Choroid plexus epithelial cell (primary cell): ENCODE data around the gene CFAP97.

Experiments used
- DNase-seq: peaks from one replicate; pipeline ENCODE4 v3.0.0-alpha.2; 2010; ENCODE audit warnings: low read depth
- H3K4me3 ChIP-seq: 2 replicates; pipeline ENCODE4 v1.5.1; 2011; ENCODE audit warnings: low read depth, mild to moderate bottlenecking, control low read depth, low read length, moderate library complexity
- TF ChIP-seq, protein P1 (sequence below): conservative IDR thresholded peaks from 2 replicates; pipeline ENCODE4 v1.5.1; 2011; ENCODE audit warnings: low read depth, mild to moderate bottlenecking, control low read depth, inconsistent platforms, low read length, moderate library complexity

Gene CFAP97

DNA sequence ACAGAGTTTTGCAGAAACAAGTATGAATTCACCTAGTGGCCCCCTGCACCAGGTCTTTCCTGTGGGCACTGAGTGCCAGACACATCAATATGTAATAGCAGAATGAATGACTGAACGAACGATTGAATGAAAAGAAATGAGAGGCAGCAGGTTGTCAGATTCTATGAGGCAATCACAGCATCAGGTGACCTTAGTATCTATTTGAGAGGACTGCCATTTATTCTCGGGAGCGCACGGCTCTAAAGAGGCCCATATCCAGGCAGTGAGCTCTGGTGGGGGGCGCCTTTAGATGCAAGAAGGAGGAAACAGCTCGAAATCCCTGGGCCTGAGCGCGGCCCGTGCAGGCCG, 61.3 kb downstream of the CFAP97 start:
- TF ChIP-seq, protein P1, sequence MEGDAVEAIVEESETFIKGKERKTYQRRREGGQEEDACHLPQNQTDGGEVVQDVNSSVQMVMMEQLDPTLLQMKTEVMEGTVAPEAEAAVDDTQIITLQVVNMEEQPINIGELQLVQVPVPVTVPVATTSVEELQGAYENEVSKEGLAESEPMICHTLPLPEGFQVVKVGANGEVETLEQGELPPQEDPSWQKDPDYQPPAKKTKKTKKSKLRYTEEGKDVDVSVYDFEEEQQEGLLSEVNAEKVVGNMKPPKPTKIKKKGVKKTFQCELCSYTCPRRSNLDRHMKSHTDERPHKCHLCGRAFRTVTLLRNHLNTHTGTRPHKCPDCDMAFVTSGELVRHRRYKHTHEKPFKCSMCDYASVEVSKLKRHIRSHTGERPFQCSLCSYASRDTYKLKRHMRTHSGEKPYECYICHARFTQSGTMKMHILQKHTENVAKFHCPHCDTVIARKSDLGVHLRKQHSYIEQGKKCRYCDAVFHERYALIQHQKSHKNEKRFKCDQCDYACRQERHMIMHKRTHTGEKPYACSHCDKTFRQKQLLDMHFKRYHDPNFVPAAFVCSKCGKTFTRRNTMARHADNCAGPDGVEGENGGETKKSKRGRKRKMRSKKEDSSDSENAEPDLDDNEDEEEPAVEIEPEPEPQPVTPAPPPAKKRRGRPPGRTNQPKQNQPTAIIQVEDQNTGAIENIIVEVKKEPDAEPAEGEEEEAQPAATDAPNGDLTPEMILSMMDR = no peak
- no peak for DNase-seq
- peak overlapping the region; percentile 80 for H3K4me3 ChIP-seq

DNA sequence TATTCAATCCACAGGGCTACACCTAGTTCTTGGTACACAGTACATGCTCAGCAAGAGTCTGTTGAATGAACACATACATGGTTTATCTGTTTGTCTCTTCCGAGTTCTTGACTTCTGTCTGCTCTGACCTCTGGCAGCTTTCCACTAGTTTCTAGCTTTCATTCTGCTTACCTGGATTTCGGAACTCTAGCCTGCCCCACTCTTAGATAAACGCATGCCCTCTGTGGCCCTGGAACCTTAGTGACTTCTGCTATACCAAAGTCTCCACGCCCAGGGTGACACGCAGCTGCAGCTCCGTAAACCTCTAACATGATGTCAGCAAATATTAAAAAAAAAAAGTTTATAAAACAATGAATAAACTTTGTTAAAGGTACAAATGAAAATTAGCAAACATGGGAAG, 62.0 kb downstream of the CFAP97 start:
- TF ChIP-seq, protein P1 = no peak
- no peak for DNase-seq

DNA sequence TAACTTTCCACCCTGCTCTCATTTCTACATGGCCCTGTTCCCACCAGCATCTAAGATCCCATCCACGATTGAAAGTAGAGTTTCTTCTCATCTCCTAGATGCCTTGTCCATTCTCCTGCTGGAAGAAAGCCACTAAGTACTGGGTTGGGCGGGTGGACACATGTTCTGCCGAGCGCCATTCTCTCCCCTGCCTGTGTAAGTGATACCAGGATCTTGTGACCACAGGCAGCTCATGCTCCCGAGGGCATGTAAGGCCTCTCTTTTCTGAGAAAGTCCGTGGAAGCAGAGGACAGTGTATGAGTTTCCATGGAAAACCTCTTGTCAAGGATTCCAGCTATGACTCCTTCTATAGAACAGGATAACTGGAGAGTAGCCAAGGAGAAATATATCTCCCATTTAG, 64.1 kb downstream of the CFAP97 start:
- TF ChIP-seq, protein P1 = no peak
- no peak for DNase-seq
- no peak overlapping the region for H3K4me3 ChIP-seq

More for the DNA sequence above, 62.0 kb downstream of the CFAP97 start:
- H3K4me3 ChIP-seq = no peak overlapping the region

DNA sequence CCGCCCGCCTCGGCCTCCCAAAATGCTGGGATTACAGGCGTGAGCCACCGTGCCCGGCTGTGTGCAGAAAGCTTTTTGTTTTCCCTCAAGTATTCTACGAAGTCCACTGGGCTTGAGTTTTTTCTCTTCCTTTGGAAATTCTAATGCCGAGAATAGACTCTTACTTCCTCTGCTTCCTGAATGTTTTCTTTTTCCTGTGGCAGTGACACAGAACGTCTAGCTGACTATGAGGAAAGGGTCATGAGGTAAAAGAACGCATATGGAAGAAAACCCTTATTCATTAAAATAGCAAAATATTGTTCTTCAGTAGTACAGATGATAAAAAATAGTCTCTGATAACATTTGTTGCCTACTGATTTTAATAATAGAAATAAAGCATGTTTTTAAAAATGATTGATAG, 65.6 kb downstream of the CFAP97 start:
- no peak for DNase-seq
- no peak overlapping the region for H3K4me3 ChIP-seq
- TF ChIP-seq, protein P1 = no peak

DNA sequence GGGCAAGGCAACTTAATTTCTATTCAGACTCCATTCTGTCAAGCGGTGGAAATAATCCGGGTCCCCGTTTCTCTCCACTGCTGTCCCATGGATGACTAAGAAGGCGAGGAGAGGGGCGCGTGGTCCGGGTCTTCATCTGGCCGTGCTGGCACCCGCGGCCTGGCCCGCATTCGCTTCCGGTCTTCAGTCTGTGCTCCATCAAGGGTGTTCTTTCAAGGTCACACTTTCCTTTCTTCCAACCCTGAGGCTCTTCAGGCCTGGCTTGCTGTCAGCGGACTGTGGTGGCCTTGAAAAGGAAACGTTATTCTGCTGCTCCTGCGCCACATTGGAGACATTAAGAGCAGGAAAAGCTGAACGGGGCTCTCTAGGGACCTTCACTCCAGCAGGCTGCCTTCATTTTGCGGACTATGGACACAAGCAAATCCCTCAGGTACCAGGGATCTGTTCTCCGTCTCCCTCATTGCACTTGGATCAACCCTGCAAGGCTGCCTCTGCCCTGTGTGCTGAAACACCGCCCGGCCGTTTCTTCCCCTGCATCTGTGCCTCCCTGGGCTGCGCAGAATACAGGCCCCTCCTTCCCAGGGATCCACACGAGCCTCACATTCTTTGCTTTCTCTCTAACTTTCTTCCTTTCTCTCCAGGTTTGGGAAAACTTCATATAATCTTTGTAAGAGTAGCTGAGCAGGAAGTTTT, 66.4 kb downstream of the CFAP97 start:
- no peak overlapping the region for H3K4me3 ChIP-seq
- TF ChIP-seq, protein P1 = no peak
- no peak for DNase-seq

DNA sequence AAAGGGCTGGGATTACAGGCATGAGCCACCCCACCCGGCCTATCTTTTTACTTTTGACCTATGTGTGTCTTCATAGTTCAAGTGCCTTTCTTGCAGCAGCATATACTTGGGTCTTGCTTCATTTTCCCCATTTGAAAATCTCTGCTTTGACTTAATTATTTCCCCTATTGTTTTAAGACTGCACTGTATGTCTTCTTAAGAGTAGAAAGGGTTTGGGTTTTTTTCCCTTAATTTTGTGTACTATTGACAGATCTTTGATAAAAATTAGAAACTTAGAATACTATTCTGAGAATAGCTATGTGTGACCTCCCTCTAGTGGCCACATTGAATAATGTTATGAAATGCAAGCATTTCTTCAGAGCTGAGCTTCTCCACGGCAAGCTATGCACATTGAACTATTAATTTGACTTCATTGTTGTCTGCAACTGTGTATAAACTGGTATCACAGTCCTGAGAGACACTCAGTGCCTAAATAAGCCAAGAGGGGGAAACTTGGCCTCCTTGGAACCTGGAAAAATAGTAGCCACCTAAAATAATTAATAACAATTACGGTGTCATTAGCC, 69.4 kb downstream of the CFAP97 start:
- peak; percentile 75 for DNase-seq
- TF ChIP-seq, protein P1 = peak; percentile 61
- no peak overlapping the region for H3K4me3 ChIP-seq
